Astrocyte of the spinal cord (primary cell): ENCODE data around the gene MYO5C.

Source experiments
- DNase-seq: peaks from one replicate; pipeline ENCODE4 v3.0.0; 2011; ENCODE audit warnings: low read depth, low spot score
- H3K4me3 ChIP-seq: 2 replicates; pipeline ENCODE4 v1.5.1; 2011; ENCODE audit warnings: low read depth, mild to moderate bottlenecking, low read length, moderate library complexity
- CTCF ChIP-seq: IDR thresholded peaks from 2 replicates; pipeline ENCODE4 v1.5.1; 2012; ENCODE audit warnings: low read depth, mild to moderate bottlenecking, low read length, inconsistent platforms
- in situ Hi-C: cut with HindIII; loops from 2 replicates; pipeline ENCODE4 v1.10.0; 2017; ENCODE audit warnings: low sequenced_read_pairs

Gene MYO5C

GRCh38 chr15:52186651-52187486 is 108.7 kb downstream of the MYO5C start:
- H3K4me3 ChIP-seq, result no peak overlapping the region
- no peak for TF ChIP-seq CTCF
- no peak for DNase-seq
- in situ Hi-C loops, result no loop called here

- DNase-seq, result no peak
- TF ChIP-seq CTCF, result no peak
- in situ Hi-C loops, result no loop called here
- H3K4me3 ChIP-seq, result no peak overlapping the region
These were observed 110.4 kb downstream of the MYO5C start for GRCh38 chr15:52185151-52185561.

- no peak for DNase-seq
- in situ Hi-C loops, result no loop called here
- H3K4me3 ChIP-seq, result no peak overlapping the region
These were observed 110.9 kb downstream of the MYO5C start for GRCh38 chr15:52184721-52185120.

GRCh38 chr15:52183562-52184173 is 111.9 kb downstream of the MYO5C start:
- no peak overlapping the region for H3K4me3 ChIP-seq
- peak; percentile 73 for TF ChIP-seq CTCF
- in situ Hi-C loops, result no loop called here
- DNase-seq, result peak; percentile 37

More at GRCh38 chr15:52184721-52185120, 110.9 kb downstream of the MYO5C start:
- TF ChIP-seq CTCF, result no peak

GRCh38 chr15:52181938-52182780 is 113.4 kb downstream of the MYO5C start:
- H3K4me3 ChIP-seq, result no peak overlapping the region
- no peak for TF ChIP-seq CTCF
- in situ Hi-C loops, result no loop called here
- DNase-seq, result no peak

GRCh38 chr15:52180851-52181450 is 114.7 kb downstream of the MYO5C start:
- in situ Hi-C loops, result no loop called here
- TF ChIP-seq CTCF, result no peak
- DNase-seq, result no peak
- no peak overlapping the region for H3K4me3 ChIP-seq
